ENCODE results near the gene CD37. TPM values are rescaled to one million over a fixed set of nuclear protein-coding genes. Genes with fewer than 3 reads are reported as not detected.
"Not testable (repeated sequence)": the region's sequence is repeated elsewhere in the genome, so short reads cannot be mapped to it uniquely, and the experiment has no call there.

CD37 gene
- total RNA-seq, 2 donors from 2014 or later, result 5.6 to 9.6 TPM

- no peak for ATAC-seq
- intact Hi-C loops (cut with DNase I, micrococcal nuclease), result no loop called here
Measured at GRCh38 chr19:49326165-49326704, 9.0 kb upstream of the CD37 start.

GRCh38 chr19:49327878-49328544 lies 7.2 kb upstream of the CD37 start:
- peak; percentile 57 for ATAC-seq
- DNase-seq, result peak in 1 of 2 donors; percentile 26
- intact Hi-C loops (cut with DNase I, micrococcal nuclease), result no loop called here

More at GRCh38 chr19:49326165-49326704, 9.0 kb upstream of the CD37 start:
- no peak for DNase-seq

- no peak for ATAC-seq
- intact Hi-C loops (cut with DNase I, micrococcal nuclease), result no loop called here
- DNase-seq, result no peak
Measured at GRCh38 chr19:49328741-49329140, 6.5 kb upstream of the CD37 start.

- ATAC-seq; DNase-seq; intact Hi-C loops (cut with DNase I, micrococcal nuclease): not testable (repeated sequence)
Measured at GRCh38 chr19:49331187-49331586, 4.0 kb upstream of the CD37 start.

- peak in 1 of 2 donors; percentile 29 for DNase-seq
- intact Hi-C loops (cut with DNase I, micrococcal nuclease), result no loop called here
Measured at GRCh38 chr19:49331616-49332055, 3.6 kb upstream of the CD37 start.

GRCh38 chr19:49332691-49333417 lies 2.4 kb upstream of the CD37 start:
- DNase-seq; intact Hi-C loops (cut with DNase I, micrococcal nuclease); ATAC-seq: not testable (repeated sequence)

More at GRCh38 chr19:49331616-49332055, 3.6 kb upstream of the CD37 start:
- ATAC-seq, result peak; percentile 84

- ATAC-seq (no peak), DNase-seq (no peak)
- intact Hi-C loops (cut with DNase I, micrococcal nuclease), result no loop called here
Measured at GRCh38 chr19:49333418-49333805, 1.8 kb upstream of the CD37 start.

GRCh38 chr19:49333811-49334288 lies 1.4 kb upstream of the CD37 start:
- DNase-seq (peak in 1 of 2 donors; percentile 56), ATAC-seq (no peak)
- intact Hi-C loops (cut with DNase I, micrococcal nuclease), result no loop called here

- no peak for DNase-seq
- no peak for ATAC-seq
- intact Hi-C loops (cut with DNase I, micrococcal nuclease), result no loop called here
Measured at GRCh38 chr19:49335784-49336481, 727 bp downstream of the CD37 start.

- no peak for DNase-seq
- intact Hi-C loops (cut with DNase I, micrococcal nuclease), result no loop called here
- no peak for ATAC-seq
Measured at GRCh38 chr19:49336482-49337266, 1.5 kb downstream of the CD37 start.

- no peak for DNase-seq
- intact Hi-C loops (cut with DNase I, micrococcal nuclease), result no loop called here
- no peak for ATAC-seq
Measured at GRCh38 chr19:49337267-49338022, 2.2 kb downstream of the CD37 start.

GRCh38 chr19:49338023-49338677 lies 2.9 kb downstream of the CD37 start:
- no peak for DNase-seq
- intact Hi-C loops (cut with DNase I, micrococcal nuclease), result no loop called here
- ATAC-seq, result no peak

- intact Hi-C loops (cut with DNase I, micrococcal nuclease), result no loop called here
- peak; percentile 91 to 95 for DNase-seq
- peak; percentile 85 for ATAC-seq
Measured at GRCh38 chr19:49338691-49339300, 3.6 kb downstream of the CD37 start.

- DNase-seq (peak; percentile 85 to 90), ATAC-seq (peak; percentile 87)
- intact Hi-C loops (cut with DNase I, micrococcal nuclease), result no loop called here
Measured at GRCh38 chr19:49339301-49340068, 4.3 kb downstream of the CD37 start.

- DNase-seq, result peak; percentile 62 to 73
- ATAC-seq, result peak; percentile 46
- intact Hi-C loops (cut with DNase I, micrococcal nuclease), result no loop called here
Measured at GRCh38 chr19:49340069-49340864, 5.1 kb downstream of the CD37 start.

Measured in left colon (tissue), 2 donors.